HG03135 (cell line): ENCODE measurements around the gene TIAM1.

Experiments used
- ATAC-seq: cut with Tn5 transposase; IDR thresholded peaks from one replicate; pipeline ENCODE4 v1.9.1; 2021; ENCODE audit warnings: mild to moderate bottlenecking, moderate library complexity; ENCODE audit not compliant: unreplicated experiment

Gene TIAM1

DNA sequence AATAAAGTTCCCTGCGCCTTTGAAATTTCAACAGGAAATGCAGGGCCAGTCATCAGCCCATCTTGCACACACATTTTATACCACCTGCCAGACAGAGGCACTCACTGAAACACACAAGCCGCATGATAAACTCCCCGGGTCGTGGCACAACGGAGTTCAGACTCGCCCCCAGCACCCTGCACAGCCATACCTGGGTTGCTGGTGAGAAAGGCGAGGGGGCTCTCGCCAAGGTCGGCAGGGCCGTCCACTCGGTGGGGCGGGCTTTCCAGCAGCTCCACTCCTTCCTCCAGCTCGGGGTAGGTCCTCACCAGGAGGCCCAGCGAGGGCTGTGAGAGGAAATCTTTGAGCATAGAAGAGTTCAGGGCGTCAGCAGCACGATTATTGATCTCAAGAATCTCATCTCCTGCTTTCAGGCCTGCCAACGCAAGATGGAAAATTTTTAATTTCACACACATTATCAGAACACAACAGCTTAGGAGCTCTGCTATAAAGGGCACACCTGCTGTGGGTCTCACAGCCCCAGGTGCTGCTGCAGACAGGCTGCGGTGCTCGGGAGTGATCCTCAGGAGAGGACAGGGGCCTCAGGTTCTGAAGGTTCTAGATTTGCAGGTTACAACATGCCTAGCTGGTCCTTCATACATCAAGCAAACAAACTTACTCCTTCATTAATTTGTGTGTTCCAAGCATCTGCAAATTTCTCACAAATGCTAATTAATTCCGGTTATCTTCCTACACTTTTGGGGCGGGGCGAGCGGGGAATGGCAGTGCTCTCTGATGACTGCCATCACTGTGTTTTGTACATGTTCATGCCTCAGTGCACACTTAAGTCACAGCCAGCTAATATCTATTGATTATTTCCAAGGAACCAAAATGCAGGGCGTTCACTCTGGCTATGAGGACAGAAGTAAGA, 161.6 kb downstream of the TIAM1 start:
- no peak for ATAC-seq

DNA sequence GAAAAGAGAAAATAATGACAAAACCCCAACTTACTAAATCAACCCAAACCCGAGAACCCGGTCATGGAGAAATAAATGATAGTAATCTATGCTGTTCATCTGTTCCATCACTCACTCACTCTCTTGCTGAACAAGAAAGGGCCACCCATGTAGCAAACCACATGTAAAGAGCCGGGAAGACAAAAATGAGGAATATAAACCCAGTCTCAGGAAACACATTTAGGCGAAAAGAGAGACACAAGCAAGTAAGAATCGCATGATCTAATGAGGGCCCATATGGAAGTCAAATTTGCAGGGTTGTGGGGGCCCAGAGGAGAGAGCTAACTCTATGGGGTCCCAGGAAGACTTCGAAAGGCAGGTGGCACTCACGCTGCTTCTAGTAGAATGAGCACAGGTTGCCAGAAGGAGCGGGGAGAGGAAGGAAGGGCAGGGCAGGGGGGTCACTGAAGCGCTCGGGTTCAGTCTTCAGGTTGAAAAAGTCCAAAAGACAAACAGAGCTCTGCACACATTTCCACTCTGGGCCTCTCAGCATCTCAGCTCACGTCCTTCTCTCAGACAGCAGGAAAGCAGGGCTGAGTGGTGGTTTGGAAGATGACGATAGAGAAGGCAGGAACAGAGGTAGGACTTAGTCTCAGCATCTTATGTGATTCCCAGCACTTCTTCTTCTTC, 162.8 kb downstream of the TIAM1 start:
- ATAC-seq = no peak

DNA sequence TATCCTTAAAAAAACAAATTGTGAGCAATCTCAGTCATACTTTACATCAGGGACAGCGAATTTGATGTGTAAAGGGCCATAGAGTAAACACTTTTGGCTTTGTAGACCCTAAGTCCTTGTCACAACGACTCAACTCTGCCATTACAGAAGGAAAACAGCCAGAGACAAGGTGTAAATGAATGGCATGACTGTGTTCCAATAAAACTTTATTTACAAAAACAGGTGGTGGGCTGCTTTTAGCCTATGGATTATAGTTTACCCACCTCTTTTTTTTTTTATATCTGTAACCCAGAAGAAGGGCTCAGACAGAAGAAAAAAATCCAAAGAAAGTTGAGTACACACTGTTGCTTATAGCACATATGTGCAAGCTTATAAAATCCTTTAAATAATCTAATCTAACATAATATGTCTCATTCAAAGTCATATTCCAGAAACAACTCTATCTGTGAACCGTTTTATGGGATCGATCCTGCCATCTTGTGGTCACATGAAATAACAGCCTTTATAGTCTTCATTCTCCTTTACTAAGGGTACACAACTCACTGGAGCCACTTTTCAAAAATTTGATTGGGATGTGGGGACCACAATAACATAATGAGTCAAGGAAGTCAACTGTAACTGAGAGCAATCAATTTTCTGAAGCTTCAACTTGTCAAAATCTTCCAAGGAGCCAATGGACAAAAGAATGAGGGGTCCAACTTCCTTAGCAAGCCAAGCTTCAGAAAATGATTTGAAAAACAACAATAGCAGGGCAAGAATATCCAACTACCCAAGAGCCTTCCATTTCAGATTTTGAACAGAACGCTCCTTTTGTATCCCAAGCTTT, 163.6 kb downstream of the TIAM1 start:
- no peak for ATAC-seq

DNA sequence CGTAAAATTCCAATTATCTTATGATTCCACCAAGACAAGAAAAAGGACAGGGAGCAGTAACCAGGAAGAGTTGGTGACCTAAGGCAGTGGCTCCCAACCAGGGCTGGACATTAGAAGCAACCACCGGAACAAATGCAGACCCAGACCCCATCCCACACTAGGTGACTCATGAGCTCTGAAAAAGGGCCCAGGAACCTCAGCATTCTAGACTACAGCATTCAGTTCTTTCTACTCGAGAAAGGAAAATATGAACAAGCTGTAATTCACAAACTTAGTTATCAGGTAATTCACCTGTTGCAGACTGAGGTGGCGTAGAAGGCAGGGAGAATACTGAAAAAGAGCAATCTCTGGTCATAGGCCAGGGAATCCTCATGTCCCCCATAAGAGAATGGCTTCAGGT, 167.3 kb downstream of the TIAM1 start:
- ATAC-seq = no peak

DNA sequence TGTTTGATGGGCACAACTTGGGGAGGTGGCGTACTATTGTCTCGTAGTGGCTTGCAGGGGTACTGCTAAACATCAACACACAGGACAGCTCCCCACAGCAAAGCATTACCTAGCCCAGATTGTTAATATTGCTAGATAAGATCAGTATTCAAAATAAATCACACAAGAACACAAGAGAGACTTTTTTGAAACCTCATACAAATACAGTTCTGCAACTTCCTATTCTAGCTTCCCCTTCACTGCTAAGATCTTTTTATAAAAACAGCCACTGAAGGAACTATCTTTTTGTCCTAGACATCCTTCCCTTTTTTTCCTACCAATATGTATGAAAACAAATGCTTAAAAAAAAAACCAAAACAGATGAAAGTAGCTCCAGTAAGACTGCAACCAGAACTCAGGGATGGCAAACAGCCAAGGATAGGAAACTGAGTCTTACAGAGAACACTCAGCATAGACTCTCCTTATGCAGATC, 167.9 kb downstream of the TIAM1 start:
- no peak for ATAC-seq

DNA sequence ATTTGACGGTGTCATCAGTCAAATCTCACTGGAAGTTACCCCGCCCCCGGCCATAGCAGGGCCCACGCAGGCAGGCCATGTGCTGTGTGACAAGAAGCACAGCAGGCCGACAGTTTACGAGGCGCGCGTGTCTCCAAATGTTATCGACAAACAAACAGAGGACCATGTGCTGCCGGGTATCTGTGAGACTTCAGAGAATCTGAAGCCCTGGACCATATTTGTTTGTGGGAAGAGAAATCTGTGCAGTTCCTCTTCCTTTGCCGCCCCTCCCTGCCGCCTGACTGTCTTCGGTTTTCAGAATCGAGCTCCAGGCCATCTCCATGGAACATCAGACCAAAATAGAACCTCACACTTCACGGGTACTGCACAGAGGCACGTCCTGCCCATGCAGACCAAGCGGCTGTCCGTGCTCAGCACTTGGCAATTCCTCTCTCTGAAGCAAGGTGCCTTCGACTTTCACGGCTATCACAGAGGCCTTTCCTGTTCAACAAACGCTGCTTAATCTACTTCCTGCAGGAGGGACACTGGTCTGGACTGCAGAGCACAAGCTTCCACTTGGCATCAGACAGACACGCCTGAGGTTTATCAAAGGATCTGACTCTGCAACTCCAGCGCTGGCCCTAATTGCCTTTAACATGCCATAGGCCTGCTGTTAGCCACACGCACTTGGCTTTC, 170.0 kb downstream of the TIAM1 start:
- no peak for ATAC-seq

DNA sequence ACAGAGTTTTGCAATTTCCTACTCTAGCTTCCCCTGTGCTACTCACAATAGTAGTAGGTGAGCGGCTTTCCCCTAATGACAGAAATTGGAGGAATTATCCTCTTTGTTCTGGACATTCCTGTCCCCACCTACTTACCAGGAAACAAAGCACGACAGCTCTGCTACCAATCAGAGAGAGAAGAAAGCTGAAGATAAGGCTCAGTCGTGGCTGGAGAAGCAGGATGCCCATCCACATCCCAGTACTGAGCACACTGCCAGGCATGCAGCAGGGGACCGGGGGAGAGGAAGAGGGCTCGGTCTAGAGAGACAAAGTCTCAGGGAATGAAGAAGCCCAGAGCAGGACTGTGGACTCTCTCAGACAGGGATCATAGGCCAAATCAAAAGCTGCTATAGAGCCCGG, 171.7 kb downstream of the TIAM1 start:
- no peak for ATAC-seq

DNA sequence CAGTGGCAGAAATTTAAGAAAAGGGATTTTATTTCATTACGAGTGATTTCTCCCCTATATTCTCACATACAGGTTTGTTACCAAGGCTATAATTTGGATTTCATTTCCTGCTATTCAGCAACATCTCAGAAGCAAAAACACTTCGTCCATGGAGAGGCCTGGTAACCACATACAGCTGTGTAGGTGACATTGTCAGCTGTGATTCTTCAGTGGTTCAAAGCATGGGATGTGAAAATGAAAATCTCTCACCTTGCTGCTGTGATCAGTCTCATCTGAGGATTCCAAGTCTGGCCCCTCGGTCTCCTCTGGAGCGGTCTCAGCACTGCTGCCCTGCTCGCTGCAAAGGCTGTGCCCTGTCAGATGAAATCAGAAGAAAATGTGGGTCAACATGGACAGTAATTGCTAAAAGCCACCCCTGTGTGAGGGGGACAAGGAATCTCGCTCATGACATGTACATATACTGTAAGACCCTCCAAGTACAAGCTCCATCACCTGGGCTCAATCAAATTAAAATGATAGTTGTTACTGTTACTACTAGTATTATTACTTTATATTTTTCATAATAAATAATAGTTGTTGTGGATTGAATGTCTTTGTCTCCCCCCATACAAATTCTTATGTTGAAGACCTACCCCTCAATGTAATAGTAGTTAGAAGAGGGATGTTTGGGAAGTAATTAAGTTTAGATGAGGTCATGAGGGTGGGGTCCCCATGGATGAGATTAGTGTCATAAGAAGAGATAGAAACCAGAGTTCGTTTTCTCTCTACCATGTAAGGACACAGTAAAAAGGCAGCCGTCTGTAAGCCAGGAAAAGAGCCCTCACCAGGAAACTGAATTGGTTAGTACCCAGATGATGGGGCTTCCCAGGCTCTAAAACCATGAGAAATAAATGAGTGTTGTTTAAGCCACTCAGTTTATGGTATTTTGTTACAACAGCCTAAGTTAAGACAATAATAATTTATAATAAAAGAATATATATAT, 179.1 kb downstream of the TIAM1 start:
- ATAC-seq = no peak

DNA sequence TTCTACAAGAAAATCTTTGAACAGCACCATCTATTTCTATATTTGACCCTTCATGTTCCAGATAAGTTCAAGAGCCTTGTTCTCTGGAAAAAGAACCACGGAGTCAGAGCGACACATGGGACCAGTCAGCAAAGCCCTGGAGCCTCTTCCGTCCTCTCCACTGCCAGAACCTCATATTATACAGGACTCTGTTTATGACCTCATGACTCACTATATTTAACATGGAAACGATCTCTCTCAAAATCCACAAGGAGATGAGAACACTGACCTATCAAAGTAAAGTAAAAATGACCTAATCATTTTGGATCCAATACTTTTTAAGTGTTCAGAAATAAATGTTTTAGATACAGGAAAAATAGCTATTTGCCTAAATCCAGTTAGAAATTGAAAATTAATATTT, 181.2 kb downstream of the TIAM1 start:
- no peak for ATAC-seq

DNA sequence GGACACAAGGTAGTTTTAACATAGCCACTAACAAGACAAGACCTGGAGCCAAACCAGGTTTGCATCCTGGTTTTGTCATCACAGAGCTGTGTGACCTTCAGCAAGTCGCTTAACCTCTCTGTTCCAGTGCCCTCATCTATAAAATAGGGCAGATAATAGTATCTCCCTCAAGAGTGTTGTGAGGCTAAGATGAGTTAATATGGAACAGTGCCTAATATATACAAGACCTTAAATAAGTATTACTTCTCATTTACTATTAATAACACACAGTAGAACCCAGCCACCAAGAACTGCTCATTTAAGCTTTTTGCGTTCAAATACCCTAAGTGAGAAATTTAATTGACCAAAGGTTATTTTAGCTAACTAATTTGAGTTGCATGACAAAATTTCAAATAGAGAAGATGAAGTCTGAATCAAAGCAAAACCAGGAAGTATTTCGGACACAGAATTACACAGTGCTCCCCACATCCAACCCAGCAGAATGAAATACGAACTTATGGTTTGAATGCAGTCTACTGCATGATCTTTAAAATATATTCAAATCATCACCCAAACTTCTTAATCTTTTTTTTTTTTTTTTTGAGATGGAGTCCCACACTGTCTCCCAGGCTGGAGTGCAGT, 181.9 kb downstream of the TIAM1 start:
- no peak for ATAC-seq

DNA sequence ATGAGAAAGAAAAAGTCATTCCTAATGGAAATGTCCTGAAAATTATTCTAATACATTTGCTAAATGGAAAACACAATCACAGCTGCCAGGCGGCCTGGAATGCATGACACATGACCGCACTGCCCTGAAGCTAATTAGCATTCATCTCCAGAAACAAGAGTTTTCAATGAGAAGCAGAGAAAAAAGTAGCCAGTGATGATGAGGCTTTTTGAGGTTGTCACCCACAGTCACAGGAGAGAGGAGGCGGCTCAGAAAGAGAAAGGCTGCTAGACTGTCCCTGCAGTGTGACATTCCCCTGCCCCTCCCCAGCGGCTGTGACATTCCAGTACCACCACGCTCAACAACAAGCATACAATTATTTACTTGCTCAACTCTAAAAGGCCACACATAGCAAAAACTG, 182.9 kb downstream of the TIAM1 start:
- ATAC-seq = no peak

DNA sequence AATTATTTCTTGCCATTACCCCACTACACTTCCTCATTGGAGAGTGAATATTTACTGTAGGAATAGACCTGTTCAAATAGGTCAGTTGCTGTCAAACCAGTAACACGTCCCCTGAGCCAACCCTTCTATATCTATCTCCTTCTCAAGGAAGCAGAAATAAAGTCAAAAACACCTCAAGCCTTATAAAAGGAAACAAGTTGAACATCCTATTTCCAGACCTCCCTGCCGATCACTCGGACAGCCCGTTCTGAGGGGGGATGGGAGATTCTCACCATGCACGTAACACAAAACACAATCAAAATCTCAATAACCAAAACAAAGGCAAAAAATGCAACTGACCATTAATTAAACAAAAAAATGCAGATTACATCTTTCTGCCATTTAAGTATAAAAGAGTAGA, 184.3 kb downstream of the TIAM1 start:
- ATAC-seq = no peak

DNA sequence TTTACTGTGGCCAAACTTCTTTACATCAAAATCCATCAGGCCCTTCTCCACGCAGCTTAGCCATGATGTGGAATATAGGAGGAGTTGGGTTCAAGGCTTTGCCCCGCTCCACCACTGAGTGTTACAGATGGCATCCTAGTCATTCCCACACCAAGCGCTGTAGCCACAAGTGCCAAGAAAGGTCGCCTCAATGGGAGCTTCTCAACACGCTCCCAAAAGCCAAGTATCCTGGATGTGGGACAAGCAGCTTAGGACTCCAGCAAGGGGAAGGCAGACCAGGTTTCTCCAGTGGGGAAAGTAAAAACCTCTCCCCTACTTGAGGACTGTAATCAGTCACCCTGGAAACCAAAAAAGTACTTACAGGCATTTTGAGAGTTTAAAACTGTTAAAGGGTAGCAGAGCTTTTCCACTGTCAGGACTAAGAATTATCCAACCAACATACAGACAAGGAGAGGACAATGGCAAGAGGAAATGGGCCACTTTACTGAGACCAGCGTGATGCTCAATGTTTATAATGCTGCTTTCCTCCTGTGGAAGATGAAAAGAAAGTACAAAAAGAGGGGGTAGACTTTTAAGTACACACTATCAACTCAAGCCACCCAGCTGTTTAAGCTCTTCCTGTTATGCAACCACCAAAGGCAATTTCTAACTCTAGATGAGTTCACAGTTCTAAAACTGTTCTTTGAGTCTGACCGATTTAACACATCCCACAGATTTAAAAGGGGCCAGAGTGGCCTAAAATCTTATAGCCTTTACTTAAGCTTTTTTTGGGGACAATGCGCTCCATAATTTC, 185.1 kb downstream of the TIAM1 start:
- no peak for ATAC-seq

DNA sequence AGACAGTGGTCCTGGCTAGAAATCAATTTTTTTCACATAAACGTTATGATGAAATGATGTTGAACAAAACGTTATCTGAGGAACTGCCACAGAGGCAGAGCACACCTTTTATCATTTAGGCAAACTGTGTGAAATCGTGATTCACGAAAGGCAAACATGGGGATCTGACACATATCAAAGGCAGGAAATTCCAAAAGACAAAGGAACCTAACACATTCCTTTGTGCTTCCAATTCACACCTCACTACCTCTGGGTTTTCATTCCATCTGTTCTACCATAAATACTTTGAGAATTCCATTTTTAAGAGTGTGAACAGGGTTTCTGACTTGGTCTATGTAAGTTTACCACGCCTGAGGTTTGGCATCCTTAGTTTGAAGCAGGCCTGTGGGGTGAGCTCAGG, 186.3 kb downstream of the TIAM1 start:
- no peak for ATAC-seq

DNA sequence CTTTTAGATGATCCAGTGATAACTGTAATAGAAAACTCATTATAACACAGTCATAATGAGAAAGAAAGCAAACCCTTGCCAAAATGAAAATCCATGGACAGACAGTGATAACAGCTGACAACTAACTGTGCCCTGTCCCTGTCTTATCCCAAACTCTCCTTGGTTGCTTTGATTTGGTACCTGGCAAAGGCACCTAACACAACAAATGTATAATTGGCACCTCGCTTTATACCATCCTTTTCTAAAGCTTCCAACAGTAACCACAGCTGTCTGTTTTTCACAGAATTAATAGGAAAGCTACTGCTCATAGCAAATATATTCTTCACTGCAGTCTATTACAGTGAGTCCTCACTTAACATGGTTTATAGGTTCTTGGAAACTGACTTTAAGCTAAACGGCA, 187.4 kb downstream of the TIAM1 start:
- no peak for ATAC-seq

DNA sequence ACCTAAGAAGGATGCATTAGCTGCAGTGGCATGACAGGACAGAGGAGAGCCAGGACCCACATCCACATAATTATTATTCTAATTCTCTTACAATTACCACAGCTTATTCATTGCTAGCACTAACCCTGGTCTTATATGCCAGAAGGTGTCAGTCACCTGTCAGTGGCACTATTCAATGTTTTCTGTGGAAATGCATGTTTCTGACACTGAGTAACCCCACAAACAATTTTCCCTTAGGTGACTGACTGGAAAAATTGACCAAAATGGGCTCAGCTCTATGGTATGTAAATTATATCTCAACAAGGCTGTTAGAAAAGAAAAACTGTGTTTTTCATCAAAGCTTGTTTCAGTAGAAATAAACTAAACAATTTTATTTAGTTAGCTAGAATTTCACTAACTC, 187.9 kb downstream of the TIAM1 start:
- no peak for ATAC-seq

DNA sequence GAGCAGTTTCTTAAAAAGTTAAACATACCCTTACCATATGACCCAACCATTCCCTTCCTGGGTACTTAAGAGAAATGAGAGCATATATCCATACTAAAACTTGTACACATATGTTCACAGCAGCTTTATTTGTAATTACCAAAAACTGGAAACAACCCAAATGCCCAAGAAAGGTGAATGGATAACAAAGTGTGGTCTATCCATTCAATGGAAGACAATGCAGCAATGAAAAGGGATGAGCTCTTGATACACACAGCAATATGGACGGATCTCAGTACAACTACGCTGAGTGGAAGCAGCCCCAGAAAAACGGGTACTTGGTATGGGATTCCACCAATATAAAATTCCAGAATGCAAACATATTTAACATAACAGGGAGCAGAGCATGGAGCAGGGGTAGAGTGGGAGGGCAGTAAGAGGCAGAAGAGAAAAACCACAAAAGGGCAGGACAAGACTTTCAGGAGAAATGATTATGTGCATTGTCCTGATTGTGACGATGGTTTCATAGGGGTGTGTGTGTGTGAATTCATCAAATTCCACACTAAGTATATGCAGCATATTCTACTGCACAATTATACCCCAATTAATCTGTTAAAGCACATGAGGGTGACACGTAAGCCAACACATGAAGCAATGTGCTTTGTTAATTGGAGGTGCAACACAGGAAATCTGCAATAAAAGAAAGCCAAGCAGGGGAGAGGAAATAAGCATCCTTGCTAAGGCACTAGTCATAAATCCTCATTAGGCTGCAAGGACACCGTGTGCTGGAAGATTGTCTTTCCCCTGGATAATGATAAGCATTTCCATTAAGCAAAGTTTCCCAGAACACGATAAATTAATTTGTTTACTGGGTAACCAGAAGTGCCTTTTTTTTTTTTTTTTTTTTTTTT, 192.7 kb downstream of the TIAM1 start:
- ATAC-seq = no peak
